ENCODE data around the gene RGS21. TPM values are rescaled to one million over a fixed set of nuclear protein-coding genes. Genes with fewer than 3 reads are reported as not detected.

The RGS21 gene, protein sequence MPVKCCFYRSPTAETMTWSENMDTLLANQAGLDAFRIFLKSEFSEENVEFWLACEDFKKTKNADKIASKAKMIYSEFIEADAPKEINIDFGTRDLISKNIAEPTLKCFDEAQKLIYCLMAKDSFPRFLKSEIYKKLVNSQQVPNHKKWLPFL
- polyA plus RNA-seq (2012; ENCODE audit: insufficient read length, low read depth) = not detected

DNA sequence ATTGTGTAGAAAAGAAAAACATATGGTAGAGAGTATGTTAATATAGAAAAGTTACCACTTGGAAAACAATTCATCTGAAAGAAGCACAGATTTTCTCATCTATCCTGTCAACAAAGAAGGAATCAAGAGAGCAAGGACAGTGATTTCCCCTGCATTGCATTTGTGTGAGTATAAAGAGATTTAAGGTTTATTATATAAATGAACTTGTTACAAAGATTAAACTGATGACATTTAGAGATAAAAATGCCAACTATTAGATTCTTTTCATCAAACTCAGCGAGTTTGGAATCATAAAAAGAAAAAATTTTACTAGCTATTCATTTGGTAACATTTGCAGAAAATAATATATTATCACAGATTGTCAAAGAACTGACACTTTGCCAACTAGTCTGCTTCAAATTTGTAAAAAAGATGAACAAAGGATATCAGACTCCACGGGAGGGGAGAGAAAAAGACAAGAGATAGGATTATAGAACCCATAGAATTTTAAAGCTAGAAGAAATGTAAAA lies at the start of gene RGS21:
TSS of gene RGS21 (plus strand) at position 51 of the 509 bp plus-strand sequence. CDS start 26,045 bp downstream, outside the sequence.
- TF ChIP-seq FOXP2 (optimal IDR thresholded peaks at IDR 0.05; ENCODE audit: borderline replicate concordance, extremely low read depth, extremely low read length, insufficient read depth) (no peak), SIN3A (IDR thresholded peaks at IDR 0.05; ENCODE audit: borderline replicate concordance, insufficient read depth, low read length) (no peak)
- TF ChIP-seq, protein P1, sequence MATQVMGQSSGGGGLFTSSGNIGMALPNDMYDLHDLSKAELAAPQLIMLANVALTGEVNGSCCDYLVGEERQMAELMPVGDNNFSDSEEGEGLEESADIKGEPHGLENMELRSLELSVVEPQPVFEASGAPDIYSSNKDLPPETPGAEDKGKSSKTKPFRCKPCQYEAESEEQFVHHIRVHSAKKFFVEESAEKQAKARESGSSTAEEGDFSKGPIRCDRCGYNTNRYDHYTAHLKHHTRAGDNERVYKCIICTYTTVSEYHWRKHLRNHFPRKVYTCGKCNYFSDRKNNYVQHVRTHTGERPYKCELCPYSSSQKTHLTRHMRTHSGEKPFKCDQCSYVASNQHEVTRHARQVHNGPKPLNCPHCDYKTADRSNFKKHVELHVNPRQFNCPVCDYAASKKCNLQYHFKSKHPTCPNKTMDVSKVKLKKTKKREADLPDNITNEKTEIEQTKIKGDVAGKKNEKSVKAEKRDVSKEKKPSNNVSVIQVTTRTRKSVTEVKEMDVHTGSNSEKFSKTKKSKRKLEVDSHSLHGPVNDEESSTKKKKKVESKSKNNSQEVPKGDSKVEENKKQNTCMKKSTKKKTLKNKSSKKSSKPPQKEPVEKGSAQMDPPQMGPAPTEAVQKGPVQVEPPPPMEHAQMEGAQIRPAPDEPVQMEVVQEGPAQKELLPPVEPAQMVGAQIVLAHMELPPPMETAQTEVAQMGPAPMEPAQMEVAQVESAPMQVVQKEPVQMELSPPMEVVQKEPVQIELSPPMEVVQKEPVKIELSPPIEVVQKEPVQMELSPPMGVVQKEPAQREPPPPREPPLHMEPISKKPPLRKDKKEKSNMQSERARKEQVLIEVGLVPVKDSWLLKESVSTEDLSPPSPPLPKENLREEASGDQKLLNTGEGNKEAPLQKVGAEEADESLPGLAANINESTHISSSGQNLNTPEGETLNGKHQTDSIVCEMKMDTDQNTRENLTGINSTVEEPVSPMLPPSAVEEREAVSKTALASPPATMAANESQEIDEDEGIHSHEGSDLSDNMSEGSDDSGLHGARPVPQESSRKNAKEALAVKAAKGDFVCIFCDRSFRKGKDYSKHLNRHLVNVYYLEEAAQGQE (IDR thresholded peaks at IDR 0.05; ENCODE audit: insufficient read depth in 1 of 2, low read depth in 2 of 2, low read length in 2 of 2) = no peak

DNA sequence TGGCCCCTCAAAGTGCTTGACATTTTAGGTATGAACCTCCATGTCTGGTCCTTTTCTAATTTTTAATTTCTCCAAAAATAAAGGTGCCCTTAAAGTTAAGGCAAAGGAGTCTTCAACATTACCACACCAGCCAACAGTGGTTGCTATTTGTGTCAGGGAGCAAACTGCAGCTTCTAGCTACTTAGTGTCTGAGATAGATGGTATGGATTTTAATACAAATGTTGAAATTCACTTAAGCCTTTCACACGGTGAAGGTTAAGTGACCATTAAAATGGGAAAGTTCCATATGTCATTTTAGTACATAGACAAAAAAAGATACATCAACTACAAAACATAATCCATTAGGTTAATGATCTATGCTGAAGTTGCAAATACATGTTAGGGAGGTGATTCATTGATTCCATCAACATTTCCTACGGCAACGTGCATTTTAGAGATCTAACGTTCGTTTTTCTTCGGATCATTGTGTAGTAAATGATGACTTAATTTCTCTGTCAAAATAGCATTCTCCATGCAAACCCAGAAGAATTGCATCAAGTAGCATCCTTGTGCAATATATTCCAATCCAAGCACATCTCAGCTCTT lies 48.2 kb upstream of the RGS21 start:
- TF ChIP-seq TAF1 (IDR thresholded peaks at IDR 0.05; ENCODE audit: borderline replicate concordance, insufficient read depth, low read length) (no peak), FOXP2 (optimal IDR thresholded peaks at IDR 0.05; ENCODE audit: borderline replicate concordance, extremely low read depth, extremely low read length, insufficient read depth) (no peak), SIN3A (IDR thresholded peaks at IDR 0.05; ENCODE audit: borderline replicate concordance, insufficient read depth, low read length) (no peak)
- TF ChIP-seq, protein P1 (IDR thresholded peaks at IDR 0.05; ENCODE audit: insufficient read depth in 1 of 2, low read depth in 2 of 2, low read length in 2 of 2) = no peak

DNA sequence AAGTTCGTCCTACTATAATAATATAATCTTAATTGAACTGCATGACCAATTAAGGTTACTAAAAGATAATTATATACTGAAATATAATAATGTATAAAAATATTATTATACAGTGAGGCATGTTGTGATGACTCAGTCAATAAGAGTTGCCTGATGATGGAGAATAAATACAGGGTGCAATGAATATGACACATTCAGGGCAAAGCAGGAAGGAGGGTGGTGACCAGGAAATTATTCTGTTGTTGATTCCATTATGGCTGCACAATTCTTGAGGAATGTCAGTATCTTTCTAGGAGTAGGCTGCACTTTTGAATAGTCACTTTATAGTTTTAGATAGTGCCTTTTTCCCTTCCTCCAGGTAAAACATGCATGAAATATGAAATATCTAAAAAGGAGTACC lies 46.4 kb upstream of the RGS21 start:
- TF ChIP-seq, protein P1 (IDR thresholded peaks at IDR 0.05; ENCODE audit: insufficient read depth in 1 of 2, low read depth in 2 of 2, low read length in 2 of 2) = no peak
- TF ChIP-seq POLR2AphosphoS5 (IDR thresholded peaks at IDR 0.05; ENCODE audit: low read depth, low read length) = no peak

DNA sequence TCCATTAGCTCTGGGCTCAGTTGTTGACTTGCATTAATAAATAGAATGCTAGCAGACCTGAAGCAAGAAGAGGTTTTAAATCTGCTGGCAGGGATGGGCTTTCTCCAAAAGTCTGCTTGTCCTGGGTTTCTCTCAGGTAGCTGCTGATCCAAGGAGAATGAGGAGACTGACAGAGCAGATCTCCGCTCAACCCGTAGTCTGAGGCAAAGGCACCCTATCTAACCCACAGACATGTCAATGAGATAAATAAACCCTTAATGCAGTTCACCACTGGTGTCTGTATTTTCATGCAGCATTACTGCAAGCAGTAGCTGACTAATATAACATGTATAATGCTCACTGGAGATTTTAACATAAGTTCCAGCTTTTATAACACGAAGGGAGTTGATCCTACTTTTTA lies 44.1 kb upstream of the RGS21 start:
- TF ChIP-seq SIN3A (IDR thresholded peaks at IDR 0.05; ENCODE audit: borderline replicate concordance, insufficient read depth, low read length) = no peak
- TF ChIP-seq, protein P1 (IDR thresholded peaks at IDR 0.05; ENCODE audit: insufficient read depth in 1 of 2, low read depth in 2 of 2, low read length in 2 of 2) = no peak
- TF ChIP-seq POLR2AphosphoS5 (IDR thresholded peaks at IDR 0.05; ENCODE audit: low read depth, low read length) = no peak
- TF ChIP-seq FOXP2 (optimal IDR thresholded peaks at IDR 0.05; ENCODE audit: borderline replicate concordance, extremely low read depth, extremely low read length, insufficient read depth) = no peak
- no peak for TF ChIP-seq TAF1 (IDR thresholded peaks at IDR 0.05; ENCODE audit: borderline replicate concordance, insufficient read depth, low read length)

DNA sequence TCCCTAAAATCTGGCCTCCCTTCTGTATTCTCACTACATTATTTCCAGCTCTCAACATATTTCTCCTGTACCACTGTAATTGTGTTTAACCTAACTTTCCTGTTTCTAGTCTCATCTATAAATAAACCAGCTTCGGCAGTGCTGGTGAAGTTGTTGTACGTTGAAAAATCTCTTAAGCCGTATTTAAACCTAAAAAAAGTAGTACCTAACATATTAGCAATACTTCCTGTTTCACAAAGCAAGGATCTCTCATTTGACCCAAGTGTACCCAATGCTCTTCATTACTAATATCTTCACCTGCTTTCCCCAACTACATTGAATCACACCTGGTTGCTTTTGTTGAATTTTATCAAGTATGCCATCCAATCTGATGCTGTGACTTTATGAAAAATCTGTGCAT lies 42.2 kb upstream of the RGS21 start:
- TF ChIP-seq, protein P1 (IDR thresholded peaks at IDR 0.05; ENCODE audit: insufficient read depth in 1 of 2, low read depth in 2 of 2, low read length in 2 of 2) = no peak
- TF ChIP-seq TAF1 (IDR thresholded peaks at IDR 0.05; ENCODE audit: borderline replicate concordance, insufficient read depth, low read length) (no peak), FOXP2 (optimal IDR thresholded peaks at IDR 0.05; ENCODE audit: borderline replicate concordance, extremely low read depth, extremely low read length, insufficient read depth) (no peak), SIN3A (IDR thresholded peaks at IDR 0.05; ENCODE audit: borderline replicate concordance, insufficient read depth, low read length) (no peak), POLR2AphosphoS5 (IDR thresholded peaks at IDR 0.05; ENCODE audit: low read depth, low read length) (no peak)

Measured in PFSK-1 (cell line).